ENCODE measurements around the gene MYH14.
"Not testable (repeated sequence)": the region's sequence is repeated elsewhere in the genome, so short reads cannot be mapped to it uniquely, and the experiment has no call there.

MYH14 gene

GRCh38 chr19:50341091-50341564 is 137.7 kb downstream of the MYH14 start:
- Histone ChIP-seq H3K4me3 (ENCODE audit: insufficient read length, low read depth) (no peak overlapping the region), H3K9ac (ENCODE audit: insufficient read length, low read depth) (no peak overlapping the region), H3K27me3 (ENCODE audit: insufficient read depth, insufficient read length) (no peaks in the 10 kb centered on the region), H3K36me3 (ENCODE audit: insufficient read depth, insufficient read length, low read length) (peaks cover 10% of the 10 kb centered on the region), H3K9me3 (ENCODE audit: insufficient read depth, low read length) (peaks cover 8% of the 10 kb centered on the region; the same call in 1 of the 2 replicates), H3K4me1 (ENCODE audit: insufficient read depth, insufficient read length) (peaks cover 2% of the 10 kb centered on the region)
- DNase-seq (ENCODE audit: low read depth, low spot score) = no peak
- TF ChIP-seq ZNF274 (IDR thresholded peaks at IDR 0.05; ENCODE audit: low read depth, low read length) = no peak
- TF ChIP-seq YY1 (IDR thresholded peaks at IDR 0.05; ENCODE audit: insufficient read depth, insufficient read length) = no peak
- TF ChIP-seq SUZ12 (IDR thresholded peaks at IDR 0.05; ENCODE audit: extremely low read depth, insufficient read depth, insufficient read length) = no peak

- Histone ChIP-seq H3K4me3 (ENCODE audit: insufficient read length, low read depth) (no peak overlapping the region), H3K9me3 (ENCODE audit: insufficient read depth, low read length) (peaks cover 8% of the 10 kb centered on the region; the same call in 1 of the 2 replicates), H3K27me3 (ENCODE audit: insufficient read depth, insufficient read length) (no peaks in the 10 kb centered on the region), H3K4me1 (ENCODE audit: insufficient read depth, insufficient read length) (peaks cover 2% of the 10 kb centered on the region), H3K36me3 (ENCODE audit: insufficient read depth, insufficient read length, low read length) (peaks cover 3% of the 10 kb centered on the region), H3K9ac (ENCODE audit: insufficient read length, low read depth) (no peak overlapping the region)
- DNase-seq (ENCODE audit: low read depth, low spot score) = no peak
- no peak for TF ChIP-seq YY1 (IDR thresholded peaks at IDR 0.05; ENCODE audit: insufficient read depth, insufficient read length)
- no peak for TF ChIP-seq SUZ12 (IDR thresholded peaks at IDR 0.05; ENCODE audit: extremely low read depth, insufficient read depth, insufficient read length)
- no peak for TF ChIP-seq ZNF274 (IDR thresholded peaks at IDR 0.05; ENCODE audit: low read depth, low read length)
Observed at GRCh38 chr19:50344661-50345318, 141.4 kb downstream of the MYH14 start.

- H3K4me1 ChIP-seq (ENCODE audit: insufficient read depth, insufficient read length); H3K36me3 ChIP-seq (ENCODE audit: insufficient read depth, insufficient read length, low read length); DNase-seq (ENCODE audit: low read depth, low spot score); H3K9ac ChIP-seq (ENCODE audit: insufficient read length, low read depth); H3K27me3 ChIP-seq (ENCODE audit: insufficient read depth, insufficient read length); H3K4me3 ChIP-seq (ENCODE audit: insufficient read length, low read depth); H3K9me3 ChIP-seq (ENCODE audit: insufficient read depth, low read length): not testable (repeated sequence)
Observed at GRCh38 chr19:50347089-50347581, 143.7 kb downstream of the MYH14 start.

GRCh38 chr19:50349277-50350057 is 146.0 kb downstream of the MYH14 start:
- H3K9me3 ChIP-seq (ENCODE audit: insufficient read depth, low read length) = peaks cover 6% of the 10 kb centered on the region; the same call in 1 of the 2 replicates
- H3K4me1 ChIP-seq (ENCODE audit: insufficient read depth, insufficient read length) = no peaks in the 10 kb centered on the region
- DNase-seq (ENCODE audit: low read depth, low spot score) = no peak
- no peaks in the 10 kb centered on the region for H3K36me3 ChIP-seq (ENCODE audit: insufficient read depth, insufficient read length, low read length)
- no peak overlapping the region for H3K4me3 ChIP-seq (ENCODE audit: insufficient read length, low read depth)
- no peaks in the 10 kb centered on the region for H3K27me3 ChIP-seq (ENCODE audit: insufficient read depth, insufficient read length)
- H3K9ac ChIP-seq (ENCODE audit: insufficient read length, low read depth) = no peak overlapping the region
- TF ChIP-seq ZNF274 (IDR thresholded peaks at IDR 0.05; ENCODE audit: low read depth, low read length) = no peak
- no peak for TF ChIP-seq SUZ12 (IDR thresholded peaks at IDR 0.05; ENCODE audit: extremely low read depth, insufficient read depth, insufficient read length)
- TF ChIP-seq YY1 (IDR thresholded peaks at IDR 0.05; ENCODE audit: insufficient read depth, insufficient read length) = no peak

GRCh38 chr19:50352242-50352641 is 148.8 kb downstream of the MYH14 start:
- no peaks in the 10 kb centered on the region for H3K9me3 ChIP-seq (ENCODE audit: insufficient read depth, low read length)
- no peak for DNase-seq (ENCODE audit: low read depth, low spot score)
- TF ChIP-seq SUZ12 (IDR thresholded peaks at IDR 0.05; ENCODE audit: extremely low read depth, insufficient read depth, insufficient read length) (no peak), YY1 (IDR thresholded peaks at IDR 0.05; ENCODE audit: insufficient read depth, insufficient read length) (no peak), ZNF274 (IDR thresholded peaks at IDR 0.05; ENCODE audit: low read depth, low read length) (no peak)
- H3K9ac ChIP-seq (ENCODE audit: insufficient read length, low read depth) = no peak overlapping the region
- no peaks in the 10 kb centered on the region for H3K27me3 ChIP-seq (ENCODE audit: insufficient read depth, insufficient read length)
- no peak overlapping the region for H3K4me3 ChIP-seq (ENCODE audit: insufficient read length, low read depth)
- H3K4me1 ChIP-seq (ENCODE audit: insufficient read depth, insufficient read length) = no peaks in the 10 kb centered on the region
- H3K36me3 ChIP-seq (ENCODE audit: insufficient read depth, insufficient read length, low read length) = no peaks in the 10 kb centered on the region

GRCh38 chr19:50353487-50353880 is 150.1 kb downstream of the MYH14 start:
- H3K9me3 ChIP-seq (ENCODE audit: insufficient read depth, low read length); DNase-seq (ENCODE audit: low read depth, low spot score); H3K36me3 ChIP-seq (ENCODE audit: insufficient read depth, insufficient read length, low read length); H3K9ac ChIP-seq (ENCODE audit: insufficient read length, low read depth); H3K4me3 ChIP-seq (ENCODE audit: insufficient read length, low read depth); H3K4me1 ChIP-seq (ENCODE audit: insufficient read depth, insufficient read length); H3K27me3 ChIP-seq (ENCODE audit: insufficient read depth, insufficient read length): not testable (repeated sequence)

DNA sequence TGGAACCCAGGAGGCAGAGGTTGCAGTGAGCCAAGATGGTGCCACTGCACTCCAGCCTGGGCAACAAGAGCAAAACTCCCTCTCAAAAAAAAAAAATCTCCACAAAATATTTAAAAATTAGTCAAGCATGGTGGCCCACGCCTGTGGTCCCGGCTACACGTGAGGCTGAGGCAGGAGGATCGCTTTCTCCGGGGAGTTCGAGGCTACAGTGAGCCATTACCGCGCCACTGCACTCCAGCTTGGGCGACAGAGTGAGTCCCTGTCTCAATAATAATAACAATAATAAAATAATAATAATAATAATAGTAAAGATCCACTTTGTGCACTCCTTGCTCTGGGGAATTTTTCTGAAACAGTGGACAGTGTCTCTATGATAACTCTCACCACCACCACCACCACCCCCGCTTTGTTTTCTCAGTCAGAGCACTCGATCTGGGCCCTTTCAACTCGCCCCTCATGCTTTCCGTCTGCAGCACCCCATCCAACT is 153.3 kb downstream of the MYH14 start:
- Histone ChIP-seq H3K4me3 (ENCODE audit: insufficient read length, low read depth) (no peak overlapping the region), H3K27me3 (ENCODE audit: insufficient read depth, insufficient read length) (no peaks in the 10 kb centered on the region), H3K9ac (ENCODE audit: insufficient read length, low read depth) (no peak overlapping the region), H3K4me1 (ENCODE audit: insufficient read depth, insufficient read length) (no peaks in the 10 kb centered on the region), H3K36me3 (ENCODE audit: insufficient read depth, insufficient read length, low read length) (no peaks in the 10 kb centered on the region), H3K9me3 (ENCODE audit: insufficient read depth, low read length) (no peaks in the 10 kb centered on the region; the same call in 1 of the 2 replicates)
- no peak for DNase-seq (ENCODE audit: low read depth, low spot score)
- TF ChIP-seq ZNF274 (IDR thresholded peaks at IDR 0.05; ENCODE audit: low read depth, low read length) (no peak), SUZ12 (IDR thresholded peaks at IDR 0.05; ENCODE audit: extremely low read depth, insufficient read depth, insufficient read length) (no peak), YY1 (IDR thresholded peaks at IDR 0.05; ENCODE audit: insufficient read depth, insufficient read length) (no peak)

Data from NT2/D1 (cell line).